WTC11 (cell line): Measurements from ENCODE around the gene NR1I3. TPM values are rescaled to one million over a fixed set of nuclear protein-coding genes. Genes with fewer than 3 reads are reported as not detected.

Experiments
- ATAC-seq: fragments of 200-7000 bp; cut with Tn5 transposase; 2 replicates; pipeline ENCODE4 v1.10.0; 2021; ENCODE audit warnings: mild to moderate bottlenecking, moderate library complexity
- CTCF ChIA-PET: fragments of 300-600 bp; sonication (Branson Sonifier 250); formaldehyde crosslinking; loops from one replicate; lab custom pipeline; 2021; ENCODE audit warnings: antibody characterized with exemption; lab: Charles Lee
- POLR2A ChIA-PET: fragments of 350-600 bp; sonication (Branson Sonifier 250); formaldehyde crosslinking; loops from one replicate; lab custom pipeline; 2021; ENCODE audit warnings: antibody characterized with exemption; lab: Charles Lee
- DNase-seq: peaks from one replicate; pipeline ENCODE4 v3.0.0; 2021; ENCODE audit warnings: low spot score
- H3K27ac Mint-ChIP-seq: 2 replicates; pipeline ENCODE4 v1.8.0; 2021; ENCODE audit warnings: mixed read lengths
- H3K27me3 Mint-ChIP-seq: 2 replicates; pipeline ENCODE4 v1.8.0; 2021; ENCODE audit warnings: low read depth, mild to moderate bottlenecking, moderate library complexity, mixed read lengths
- H3K36me3 Mint-ChIP-seq: 2 replicates; pipeline ENCODE4 v1.8.0; 2021; ENCODE audit warnings: mixed read lengths
- H3K4me1 Mint-ChIP-seq: 2 replicates; pipeline ENCODE4 v1.8.0; 2022; ENCODE audit warnings: mixed read lengths
- H3K4me3 Mint-ChIP-seq: 2 replicates; pipeline ENCODE4 v1.8.0; 2021; ENCODE audit warnings: mild to moderate bottlenecking, moderate library complexity, mixed read lengths
- H3K9me3 Mint-ChIP-seq: 2 replicates; pipeline ENCODE4 v1.8.0; 2021; ENCODE audit warnings: mixed read lengths
- CREB1 ChIP-seq: sonication (generic); formaldehyde crosslinking; IDR thresholded peaks from 2 replicates; pipeline ENCODE4 v1.8.0; 2023; ENCODE audit warnings: mild to moderate bottlenecking, missing genetic modification reagents
- ELF4 ChIP-seq: sonication (generic); formaldehyde crosslinking; IDR thresholded peaks from 2 replicates; pipeline ENCODE4 v1.8.1; 2022; ENCODE audit warnings: low read depth, mild to moderate bottlenecking, moderate library complexity, missing genetic modification reagents
- EMX1 ChIP-seq: fragments of 250-450 bp; sonication (Bioruptor Pico); IDR thresholded peaks from 2 replicates; pipeline ENCODE4 v1.8.0; 2021; ENCODE audit warnings: mild to moderate bottlenecking
- IRF1 ChIP-seq: sonication (generic); formaldehyde crosslinking; IDR thresholded peaks from 2 replicates; pipeline ENCODE4 v1.8.0; 2023; ENCODE audit warnings: missing genetic modification reagents
- IRF2 ChIP-seq: sonication (generic); formaldehyde crosslinking; IDR thresholded peaks from 2 replicates; pipeline ENCODE4 v1.8.0; 2022; ENCODE audit warnings: low read depth, missing genetic modification reagents, borderline replicate concordance
- JUN ChIP-seq: sonication (generic); formaldehyde crosslinking; IDR thresholded peaks from 2 replicates; pipeline ENCODE4 v1.8.0; 2023; ENCODE audit warnings: mild to moderate bottlenecking, missing genetic modification reagents
- MLX ChIP-seq: sonication (generic); formaldehyde crosslinking; IDR thresholded peaks from 2 replicates; pipeline ENCODE4 v1.8.1; 2023; ENCODE audit warnings: mild to moderate bottlenecking, missing genetic modification reagents, moderate library complexity
- NFYB ChIP-seq: sonication (generic); formaldehyde crosslinking; conservative IDR thresholded peaks from 2 replicates; pipeline ENCODE4 v1.8.0; 2022; ENCODE audit warnings: low read depth, missing genetic modification reagents
- NR2C2 ChIP-seq: sonication (generic); formaldehyde crosslinking; IDR thresholded peaks from 2 replicates; pipeline ENCODE4 v1.8.0; 2022; ENCODE audit warnings: mild to moderate bottlenecking, missing genetic modification reagents
- OVOL2 ChIP-seq: fragments of 250-450 bp; sonication (Bioruptor Pico); IDR thresholded peaks from 2 replicates; pipeline ENCODE4 v1.9.0; 2021; ENCODE audit warnings: mild to moderate bottlenecking, borderline replicate concordance
- SMAD3 ChIP-seq: sonication (generic); formaldehyde crosslinking; IDR thresholded peaks from 2 replicates; pipeline ENCODE4 v1.8.0; 2022; ENCODE audit warnings: missing genetic modification reagents, mild to moderate bottlenecking, borderline replicate concordance
- SOX15 ChIP-seq: fragments of 250-450 bp; sonication (Bioruptor Pico); IDR thresholded peaks from 2 replicates; pipeline ENCODE4 v1.9.0; 2021; ENCODE audit warnings: mild to moderate bottlenecking
- TCF7 ChIP-seq: sonication (generic); formaldehyde crosslinking; IDR thresholded peaks from 2 replicates; pipeline ENCODE4 v1.8.0; 2022; ENCODE audit warnings: mild to moderate bottlenecking, low read depth, missing genetic modification reagents, moderate library complexity
- USF1 ChIP-seq: sonication (generic); formaldehyde crosslinking; IDR thresholded peaks from 2 replicates; pipeline ENCODE4 v1.8.0; 2022; ENCODE audit warnings: mild to moderate bottlenecking, missing genetic modification reagents
- ZNF121 ChIP-seq: sonication (generic); formaldehyde crosslinking; IDR thresholded peaks from 2 replicates; pipeline ENCODE4 v1.8.0; 2023; ENCODE audit warnings: missing genetic modification reagents
- ZNF263 ChIP-seq: sonication (generic); formaldehyde crosslinking; IDR thresholded peaks from 2 replicates; pipeline ENCODE4 v1.8.1; 2022; ENCODE audit warnings: low read depth, mild to moderate bottlenecking, moderate library complexity, missing genetic modification reagents
- ZNF281 ChIP-seq: sonication (generic); formaldehyde crosslinking; IDR thresholded peaks from 2 replicates; pipeline ENCODE4 v1.8.0; 2023; ENCODE audit warnings: mild to moderate bottlenecking, missing genetic modification reagents
- ZNF512 ChIP-seq: sonication (generic); formaldehyde crosslinking; IDR thresholded peaks from 2 replicates; pipeline ENCODE4 v1.8.1; 2022; ENCODE audit warnings: missing genetic modification reagents, borderline replicate concordance
- total RNA-seq: library from RNA; stranded (reverse); gene quantifications from 3 replicates; pipeline ENCODE4 v1.2.3, GENCODE V29; 2021
- TF ChIP-seq, protein P1 (sequence below): sonication (generic); formaldehyde crosslinking; IDR thresholded peaks from 2 replicates; pipeline ENCODE4 v1.8.1; 2022; ENCODE audit warnings: low read depth, missing genetic modification reagents, borderline replicate concordance
- TF ChIP-seq, protein P2 (sequence below): sonication (generic); formaldehyde crosslinking; IDR thresholded peaks from 2 replicates; pipeline ENCODE4 v1.8.1; 2023; ENCODE audit warnings: mild to moderate bottlenecking, missing genetic modification reagents
- TF ChIP-seq, protein P3 (sequence below): sonication (generic); formaldehyde crosslinking; IDR thresholded peaks from 2 replicates; pipeline ENCODE4 v1.8.1; 2023; ENCODE audit warnings: mild to moderate bottlenecking, missing genetic modification reagents, moderate library complexity

NR1I3 gene
- total RNA-seq, 1 experiment from 2014 or later: not detected

DNA sequence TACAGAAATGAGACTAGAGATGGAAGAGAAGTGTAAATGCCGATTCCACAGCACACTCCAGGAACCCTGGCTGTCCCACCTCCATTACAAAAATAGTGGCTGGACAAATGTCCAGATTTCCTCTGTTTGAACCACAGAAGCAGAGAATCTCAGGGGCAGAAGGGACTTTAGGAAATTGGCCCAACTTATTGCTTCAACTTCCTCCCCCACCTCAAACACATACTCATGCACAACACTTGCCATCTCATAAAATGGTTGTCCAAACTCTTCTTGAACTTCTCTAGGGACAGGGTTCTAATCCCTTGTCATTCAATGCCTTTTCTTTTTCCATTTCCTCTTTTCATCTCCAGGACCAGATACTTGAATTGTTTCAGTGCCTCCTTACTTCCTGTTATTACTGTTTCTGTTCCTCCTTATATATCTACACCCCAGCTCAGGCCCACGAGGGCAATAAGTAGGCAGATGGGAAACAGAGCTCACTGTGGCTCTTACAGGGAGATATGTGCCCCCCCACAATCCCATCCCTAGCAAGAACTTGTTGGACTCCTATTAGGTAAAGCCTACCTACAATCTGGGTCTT lies 52.2 kb downstream of the NR1I3 start (continued):
- TF ChIP-seq, protein P1, sequence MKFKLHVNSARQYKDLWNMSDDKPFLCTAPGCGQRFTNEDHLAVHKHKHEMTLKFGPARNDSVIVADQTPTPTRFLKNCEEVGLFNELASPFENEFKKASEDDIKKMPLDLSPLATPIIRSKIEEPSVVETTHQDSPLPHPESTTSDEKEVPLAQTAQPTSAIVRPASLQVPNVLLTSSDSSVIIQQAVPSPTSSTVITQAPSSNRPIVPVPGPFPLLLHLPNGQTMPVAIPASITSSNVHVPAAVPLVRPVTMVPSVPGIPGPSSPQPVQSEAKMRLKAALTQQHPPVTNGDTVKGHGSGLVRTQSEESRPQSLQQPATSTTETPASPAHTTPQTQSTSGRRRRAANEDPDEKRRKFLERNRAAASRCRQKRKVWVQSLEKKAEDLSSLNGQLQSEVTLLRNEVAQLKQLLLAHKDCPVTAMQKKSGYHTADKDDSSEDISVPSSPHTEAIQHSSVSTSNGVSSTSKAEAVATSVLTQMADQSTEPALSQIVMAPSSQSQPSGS (CRISPR knock-in tag): no peak
- TF ChIP-seq, protein P2, sequence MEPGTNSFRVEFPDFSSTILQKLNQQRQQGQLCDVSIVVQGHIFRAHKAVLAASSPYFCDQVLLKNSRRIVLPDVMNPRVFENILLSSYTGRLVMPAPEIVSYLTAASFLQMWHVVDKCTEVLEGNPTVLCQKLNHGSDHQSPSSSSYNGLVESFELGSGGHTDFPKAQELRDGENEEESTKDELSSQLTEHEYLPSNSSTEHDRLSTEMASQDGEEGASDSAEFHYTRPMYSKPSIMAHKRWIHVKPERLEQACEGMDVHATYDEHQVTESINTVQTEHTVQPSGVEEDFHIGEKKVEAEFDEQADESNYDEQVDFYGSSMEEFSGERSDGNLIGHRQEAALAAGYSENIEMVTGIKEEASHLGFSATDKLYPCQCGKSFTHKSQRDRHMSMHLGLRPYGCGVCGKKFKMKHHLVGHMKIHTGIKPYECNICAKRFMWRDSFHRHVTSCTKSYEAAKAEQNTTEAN (CRISPR knock-in tag): no peak
- no peak for TF ChIP-seq NFYB (CRISPR knock-in tag)
- TF ChIP-seq ZNF281 (CRISPR knock-in tag): no peak
- no peak for TF ChIP-seq CREB1 (CRISPR knock-in tag)
- TF ChIP-seq NR2C2 (CRISPR knock-in tag): no peak
- TF ChIP-seq ELF4 (CRISPR knock-in tag): no peak
- no peak for TF ChIP-seq USF1 (CRISPR knock-in tag)
- TF ChIP-seq, all 79 proteins: peak for 0

DNA sequence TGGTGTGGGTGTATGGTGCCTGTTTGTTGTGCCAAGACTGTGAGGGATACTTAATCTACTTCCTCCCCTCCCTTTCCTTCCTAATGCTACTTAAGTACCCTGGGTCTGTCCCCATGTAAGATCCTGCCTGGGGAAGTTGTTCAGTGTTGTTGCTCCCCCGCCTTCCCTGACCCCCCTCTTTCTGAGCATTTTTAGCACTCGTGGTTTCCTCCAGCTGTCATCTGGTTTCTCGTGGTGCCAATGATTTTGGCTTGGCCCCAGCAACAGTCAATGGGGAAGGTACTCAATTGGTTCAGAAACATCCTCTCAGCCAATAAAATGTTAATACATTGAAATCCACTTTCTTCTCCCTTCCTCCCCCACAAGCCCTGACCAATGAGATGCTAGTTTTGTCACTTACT lies 52.7 kb downstream of the NR1I3 start:
- Mint-ChIP-seq H3K36me3 (no peaks in the 10 kb centered on the region), H3K27ac (no peak overlapping the region), H3K9me3 (no peaks in the 10 kb centered on the region), H3K27me3 (no peaks in the 10 kb centered on the region; the same call in 1 of the 2 replicates), H3K4me3 (no peak overlapping the region), H3K4me1 (0 out of 2 replicates have a peak, but pooled peaks cover 4% of the 10 kb centered on the region)
- POLR2A ChIA-PET: no interaction called here
- CTCF ChIA-PET: no interaction called here
- TF ChIP-seq JUN (CRISPR knock-in tag) (no peak), IRF2 (CRISPR knock-in tag) (no peak), ZNF121 (CRISPR knock-in tag) (no peak), TCF7 (no peak), ZNF263 (CRISPR knock-in tag) (no peak), IRF1 (CRISPR knock-in tag) (no peak)
- TF ChIP-seq, protein P3, sequence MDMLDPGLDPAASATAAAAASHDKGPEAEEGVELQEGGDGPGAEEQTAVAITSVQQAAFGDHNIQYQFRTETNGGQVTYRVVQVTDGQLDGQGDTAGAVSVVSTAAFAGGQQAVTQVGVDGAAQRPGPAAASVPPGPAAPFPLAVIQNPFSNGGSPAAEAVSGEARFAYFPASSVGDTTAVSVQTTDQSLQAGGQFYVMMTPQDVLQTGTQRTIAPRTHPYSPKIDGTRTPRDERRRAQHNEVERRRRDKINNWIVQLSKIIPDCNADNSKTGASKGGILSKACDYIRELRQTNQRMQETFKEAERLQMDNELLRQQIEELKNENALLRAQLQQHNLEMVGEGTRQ: no peak
- DNase-seq: no peak
- no peak for ATAC-seq

DNA sequence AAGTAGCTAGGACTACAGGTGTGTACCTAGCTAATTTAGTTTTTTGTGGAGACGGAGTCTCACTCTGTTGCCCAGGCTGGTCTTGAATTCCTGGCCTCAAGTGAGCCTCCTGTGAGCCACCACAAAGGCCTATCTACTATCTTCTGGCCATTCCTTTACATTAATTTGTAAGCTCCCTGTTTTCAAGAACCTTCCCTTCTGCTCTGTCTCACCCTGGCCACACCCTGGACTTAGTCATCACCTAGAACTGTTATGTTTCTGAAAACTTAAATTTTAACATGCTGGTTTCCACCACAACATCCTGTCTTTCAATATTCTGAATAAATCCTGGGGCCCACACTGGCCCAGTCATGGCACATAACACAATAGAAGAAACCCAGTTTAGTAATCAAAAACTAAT lies 55.8 kb downstream of the NR1I3 start:
- CTCF ChIA-PET: interaction anchor here (1.1 to 2.5 kb wide), 5 partner anchors 12 to 108 kb away, joined by 3 to 7 read pairs (median 3); partner anchors contain the start of genes PPOX and TOMM40L
- POLR2A ChIA-PET: no interaction called here
- no peak overlapping the region for H3K4me3 Mint-ChIP-seq
- H3K36me3 Mint-ChIP-seq: no peaks in the 10 kb centered on the region
- ATAC-seq: no peak
- no peaks in the 10 kb centered on the region; the same call in 1 of the 2 replicates for H3K27me3 Mint-ChIP-seq
- no peaks in the 10 kb centered on the region for H3K9me3 Mint-ChIP-seq
- H3K27ac Mint-ChIP-seq: no peak overlapping the region
- no peak for DNase-seq
- peaks cover 14% of the 10 kb centered on the region for H3K4me1 Mint-ChIP-seq
- TF ChIP-seq SOX15 (CRISPR knock-in tag) (no peak), CREB1 (CRISPR knock-in tag) (no peak), ZNF512 (CRISPR knock-in tag) (no peak), EMX1 (CRISPR knock-in tag) (no peak), MLX (no peak), SMAD3 (CRISPR knock-in tag) (no peak), OVOL2 (CRISPR knock-in tag) (no peak), TCF7 (no peak)
